Right kidney (tissue), 1 donor: ENCODE measurements around the gene ISX.

ENCODE experiments used
- DNase-seq: peaks from one replicate; pipeline ENCODE4 v3.0.0-alpha.2; 2016

ISX gene

GRCh38 chr22:35051791-35052190 lies 14.2 kb upstream of the ISX start:
- DNase-seq: no peak

DNA sequence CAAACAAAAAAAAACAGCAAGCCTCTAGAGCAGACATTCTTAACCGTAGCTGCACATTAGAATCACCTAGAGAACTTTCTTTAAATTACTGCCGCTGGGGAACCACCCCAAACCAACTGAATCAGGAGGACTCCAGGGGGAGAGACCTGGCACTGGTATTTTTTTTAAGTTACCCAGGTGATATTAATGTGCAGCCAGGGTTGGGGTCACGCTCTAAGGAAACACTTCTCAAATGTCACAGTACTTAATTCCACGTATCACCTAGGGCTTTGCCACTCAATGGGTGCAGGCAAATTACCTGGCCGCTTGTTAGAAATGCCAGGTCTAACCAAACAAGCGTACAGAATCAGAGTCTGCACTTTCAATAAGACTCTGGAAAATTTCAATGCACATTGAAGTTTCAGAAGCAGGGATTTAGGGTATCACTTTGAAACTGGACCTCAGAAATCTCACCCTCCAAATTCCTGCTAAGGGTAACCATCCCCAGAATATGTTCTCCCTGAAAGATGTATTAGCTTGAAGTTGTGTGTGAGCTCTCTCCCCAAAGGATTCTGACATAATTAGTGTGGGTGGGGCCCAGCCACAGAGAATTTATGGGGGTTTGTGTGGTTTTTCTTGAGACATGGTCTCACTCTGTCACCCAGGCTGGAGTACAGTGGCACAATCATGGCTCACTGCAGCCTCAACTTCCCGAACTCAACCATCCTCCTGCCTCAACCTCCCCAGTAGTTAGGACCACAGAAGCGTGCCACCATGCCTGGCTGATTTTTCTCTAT lies 12.7 kb upstream of the ISX start:
- DNase-seq: no peak

- no peak for DNase-seq
These were observed 11.9 kb upstream of the ISX start for GRCh38 chr22:35054064-35054463.

- DNase-seq: no peak
These were observed 9.5 kb upstream of the ISX start for GRCh38 chr22:35056486-35056885.

DNA sequence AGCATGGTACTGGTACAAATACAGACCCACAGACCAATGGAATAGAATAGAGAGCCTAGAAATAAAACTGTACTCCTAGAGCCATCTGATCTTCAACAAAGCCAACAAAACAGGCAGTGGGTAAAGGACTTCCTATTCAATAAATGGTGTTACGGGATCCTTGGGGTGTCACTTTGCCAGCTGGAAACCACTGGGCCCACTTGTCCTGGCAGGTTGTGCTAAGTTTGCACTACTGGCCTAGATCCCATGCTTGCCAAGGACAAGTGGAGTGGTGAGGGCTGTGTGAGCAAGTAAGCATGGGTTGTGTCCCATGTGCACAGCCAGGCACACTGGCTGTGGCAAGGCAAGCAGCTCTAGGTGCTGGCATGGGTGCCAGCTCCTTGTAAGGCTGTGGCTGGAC lies 8.8 kb upstream of the ISX start:
- no peak for DNase-seq

DNA sequence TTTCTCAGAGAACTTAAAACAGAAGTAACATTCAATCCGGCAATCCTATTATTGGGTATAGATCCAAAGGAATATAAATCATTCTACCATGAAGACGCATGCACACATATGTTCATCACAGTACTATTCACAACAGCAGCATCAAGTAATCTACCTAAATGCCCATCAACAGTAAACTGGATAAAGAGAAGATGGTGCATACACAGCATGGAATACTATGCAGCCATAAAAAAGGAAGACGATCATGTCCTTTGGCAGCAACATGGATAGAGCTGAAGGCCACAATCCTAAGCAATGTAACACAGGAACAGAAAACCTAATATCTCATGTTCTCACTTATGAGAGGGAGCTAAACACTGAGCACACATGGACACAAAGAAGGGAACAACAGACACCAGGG lies 6.3 kb upstream of the ISX start:
- no peak for DNase-seq

- DNase-seq: no peak
These were observed 1.3 kb upstream of the ISX start for GRCh38 chr22:35064664-35065063.

DNA sequence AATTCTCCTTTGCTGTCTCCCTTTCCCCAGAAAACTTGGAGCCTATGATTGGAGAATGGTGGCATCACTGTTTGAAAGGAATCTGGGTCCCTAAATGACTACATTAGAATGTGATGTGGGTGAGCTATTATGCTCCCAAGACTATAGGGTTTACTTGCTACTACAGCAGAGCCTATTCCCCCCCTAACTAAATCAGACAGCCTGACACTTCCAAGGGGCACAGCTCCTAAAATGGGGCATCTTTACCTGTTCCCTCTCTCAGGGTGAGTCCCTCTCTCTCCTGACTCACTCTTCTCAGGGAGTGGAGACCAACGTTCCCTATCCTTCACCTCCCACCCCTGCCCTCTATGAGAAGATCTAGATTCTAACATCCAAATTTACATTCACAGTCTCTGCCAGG lies 775 bp upstream of the ISX start:
- DNase-seq: no peak

- DNase-seq: no peak
These were observed 810 bp downstream of the ISX start for GRCh38 chr22:35066768-35067167.

GRCh38 chr22:35069541-35069940 lies 3.6 kb downstream of the ISX start:
- no peak for DNase-seq

DNA sequence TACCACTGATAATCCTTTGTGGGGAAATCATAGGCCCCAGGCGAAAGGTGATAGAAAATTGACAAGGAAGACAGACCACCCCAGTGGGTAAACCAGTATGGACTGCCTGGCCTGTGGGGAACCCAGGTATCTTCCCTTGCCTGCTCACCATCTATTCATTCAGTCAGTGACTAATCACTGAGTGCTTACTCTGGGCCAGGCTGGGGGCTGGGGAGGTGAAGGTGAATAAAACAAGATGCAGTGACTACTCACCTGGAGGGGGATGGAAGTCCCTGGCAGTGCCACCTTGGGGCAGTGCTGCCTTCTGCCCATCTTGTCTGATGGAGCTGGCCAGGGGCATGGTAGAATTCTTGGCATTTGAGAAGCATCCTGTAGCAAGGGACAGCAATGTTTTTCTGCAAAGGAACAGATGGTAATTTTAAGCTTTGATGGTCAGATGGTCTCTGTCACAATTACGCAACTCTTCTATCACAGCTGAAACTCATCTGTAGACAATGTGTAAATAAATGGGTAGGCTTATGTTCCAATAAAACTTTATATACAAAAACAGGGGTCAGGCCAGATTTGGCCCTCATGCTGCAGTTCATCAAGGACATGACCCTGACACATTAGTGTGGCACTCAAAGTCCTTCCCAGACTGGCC lies 4.6 kb downstream of the ISX start:
- DNase-seq: no peak

- no peak for DNase-seq
These were observed 5.8 kb downstream of the ISX start for GRCh38 chr22:35071784-35072183.

DNA sequence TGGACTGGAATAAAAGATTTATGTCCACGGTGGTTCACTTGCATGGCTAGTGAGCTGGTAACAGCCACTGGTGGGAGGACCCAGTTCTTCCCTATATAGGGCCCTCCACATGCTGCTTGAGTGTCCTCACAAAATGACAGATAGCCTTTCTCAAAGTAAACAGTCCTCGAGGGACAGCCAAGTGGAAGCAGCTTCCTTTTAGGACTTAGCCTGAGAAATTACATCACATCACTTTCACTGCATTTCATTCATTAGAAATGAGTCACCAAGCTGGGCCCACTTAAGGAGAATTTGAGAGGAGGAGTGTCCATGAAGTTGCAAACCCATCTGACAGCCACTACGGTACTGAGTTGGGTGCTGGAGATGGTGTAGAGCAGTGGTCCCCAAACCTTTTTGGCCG lies 7.0 kb downstream of the ISX start:
- DNase-seq: no peak

GRCh38 chr22:35074583-35074982 lies 8.6 kb downstream of the ISX start:
- no peak for DNase-seq

DNA sequence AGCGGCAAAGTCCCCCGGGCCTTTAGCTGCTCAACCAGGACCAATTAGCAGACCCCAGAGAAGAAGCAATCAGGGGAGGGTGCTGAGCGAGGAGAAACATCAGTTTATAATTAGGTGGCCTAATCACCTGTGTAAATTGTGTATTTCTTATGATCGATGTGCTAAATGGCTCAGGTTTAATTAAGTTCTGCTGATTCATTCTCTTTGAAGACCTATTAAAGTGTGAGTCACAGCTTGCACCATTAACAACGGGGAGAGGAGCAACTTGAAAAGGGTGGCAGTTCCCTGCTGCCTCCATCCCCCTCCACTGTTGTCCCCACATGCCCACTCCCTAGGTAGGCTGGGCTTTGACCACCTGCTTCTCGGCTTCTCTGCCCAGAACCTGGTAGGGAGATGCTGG lies 10.7 kb downstream of the ISX start:
- DNase-seq: no peak

- DNase-seq: no peak
These were observed 19.7 kb downstream of the ISX start for GRCh38 chr22:35085621-35086020.

- no peak for DNase-seq
These were observed 23.2 kb downstream of the ISX start for GRCh38 chr22:35089139-35089538.

DNA sequence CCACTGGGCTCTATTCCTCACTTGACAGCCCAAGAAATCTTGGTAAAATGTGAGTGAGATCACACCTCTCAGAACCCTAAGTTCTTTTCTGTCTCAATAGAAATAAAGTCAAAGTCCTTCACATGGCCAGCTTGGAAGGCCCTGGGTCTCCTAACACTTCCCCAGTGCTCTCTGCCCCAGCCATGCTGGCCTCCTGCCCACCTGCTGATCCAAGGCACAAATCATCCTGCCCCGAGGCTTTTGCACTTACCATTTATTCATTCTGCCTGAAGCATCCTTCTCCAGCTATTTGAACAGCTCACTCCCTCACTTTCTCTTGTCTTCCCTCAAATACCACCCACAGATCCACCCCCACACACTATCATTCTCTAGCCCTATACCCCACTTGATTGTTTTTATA lies 26.4 kb downstream of the ISX start:
- no peak for DNase-seq

DNA sequence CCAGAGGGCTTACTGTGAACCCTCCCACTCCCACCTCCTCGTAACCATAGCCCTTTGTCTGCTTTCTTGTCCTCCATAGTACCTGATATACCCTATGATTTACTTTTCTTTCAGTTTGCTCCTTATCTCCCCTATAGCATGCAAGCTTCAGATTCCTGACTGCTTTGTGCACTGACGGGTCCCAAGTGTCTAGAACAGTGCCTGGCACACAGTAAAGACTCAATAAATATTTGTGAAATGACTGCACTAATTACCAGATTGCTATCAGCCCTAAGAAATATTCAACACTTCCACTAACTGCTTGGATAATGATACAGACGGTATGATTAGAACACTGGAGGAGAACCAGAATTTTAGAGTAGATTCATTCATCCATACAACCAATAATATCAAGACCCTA lies 33.0 kb downstream of the ISX start:
- DNase-seq: no peak

GRCh38 chr22:35099883-35100282 lies 33.9 kb downstream of the ISX start:
- no peak for DNase-seq

- DNase-seq: no peak
These were observed 36.7 kb downstream of the ISX start for GRCh38 chr22:35102663-35103062.

- no peak for DNase-seq
These were observed 37.8 kb downstream of the ISX start for GRCh38 chr22:35103761-35104160.

DNA sequence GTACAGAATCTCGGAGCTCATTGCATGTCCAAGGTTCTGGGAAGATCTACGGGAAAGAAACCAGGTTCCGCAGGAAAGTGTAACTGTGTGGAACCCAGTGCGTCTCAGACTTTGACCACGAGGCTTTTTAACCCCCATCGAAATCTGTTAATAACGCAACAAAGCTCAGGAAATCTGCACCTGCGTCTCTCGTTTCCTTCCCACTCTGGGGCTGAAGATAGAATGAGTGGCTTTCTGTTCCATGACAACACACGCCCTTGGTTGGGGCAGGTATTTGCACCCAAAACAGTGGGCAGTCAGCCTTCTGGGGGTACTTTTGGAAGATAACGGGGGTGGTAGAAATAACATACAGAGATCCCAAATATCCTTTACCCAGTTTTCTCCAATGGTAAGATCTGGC lies 38.5 kb downstream of the ISX start:
- DNase-seq: no peak

- no peak for DNase-seq
These were observed 43.7 kb downstream of the ISX start for GRCh38 chr22:35109616-35110015.
